Activated CD4-positive, alpha-beta T cell treated with anti-CD3 and anti-CD28 coated beads, Interleukin-2, amount 50 U/mL, for 1 hour (primary cell): Measurements from ENCODE around the gene FCER2.

Experiments used
- DNase-seq: peaks from one replicate; pipeline ENCODE4 v3.0.0-alpha.2; 2020

The FCER2 gene

GRCh38 chr19:7676376-7676775, 25.6 kb downstream of the FCER2 start:
- DNase-seq = no peak

- no peak for DNase-seq
These were observed 27.6 kb downstream of the FCER2 start for GRCh38 chr19:7674010-7675005.

- no peak for DNase-seq
These were observed 29.4 kb downstream of the FCER2 start for GRCh38 chr19:7672522-7672921.

GRCh38 chr19:7670790-7671189, 31.1 kb downstream of the FCER2 start:
- no peak for DNase-seq

GRCh38 chr19:7670150-7670783, 31.7 kb downstream of the FCER2 start:
- DNase-seq = no peak

- DNase-seq = no peak
These were observed 32.3 kb downstream of the FCER2 start for GRCh38 chr19:7669641-7670040.

GRCh38 chr19:7668842-7669241, 33.1 kb downstream of the FCER2 start, which contains the start of gene RETN:
Gene RETN (plus strand): TSS chr19:7669049. CDS start chr19:7669327, 278 bp downstream.
- no peak for DNase-seq

- no peak for DNase-seq
These were observed 36.9 kb downstream of the FCER2 start for GRCh38 chr19:7665076-7665475.

- DNase-seq = no peak
These were observed 38.2 kb downstream of the FCER2 start for GRCh38 chr19:7663706-7664105.

- DNase-seq = no peak
These were observed 39.3 kb downstream of the FCER2 start for GRCh38 chr19:7662657-7663056.

GRCh38 chr19:7661744-7662538, 40.0 kb downstream of the FCER2 start:
- DNase-seq = no peak

- peak; percentile 23 for DNase-seq
These were observed 43.7 kb downstream of the FCER2 start for GRCh38 chr19:7658219-7658686.

- no peak for DNase-seq
These were observed 44.7 kb downstream of the FCER2 start for GRCh38 chr19:7657131-7657751.

- DNase-seq = no peak
These were observed 46.4 kb downstream of the FCER2 start for GRCh38 chr19:7655581-7655980.

- no peak for DNase-seq
These were observed 47.5 kb downstream of the FCER2 start for GRCh38 chr19:7654401-7654800.

- peak; percentile 87 for DNase-seq
These were observed 49.8 kb downstream of the FCER2 start for GRCh38 chr19:7652061-7652641.

- no peak for DNase-seq
These were observed 51.8 kb downstream of the FCER2 start for GRCh38 chr19:7650148-7650547.

GRCh38 chr19:7648265-7649014, 53.5 kb downstream of the FCER2 start:
- no peak for DNase-seq

- no peak for DNase-seq
These were observed 54.8 kb downstream of the FCER2 start for GRCh38 chr19:7647156-7647555.

- DNase-seq = no peak
These were observed 55.6 kb downstream of the FCER2 start for GRCh38 chr19:7646426-7646700.

GRCh38 chr19:7645656-7646425, 56.1 kb downstream of the FCER2 start:
- no peak for DNase-seq
